Lower leg skin (tissue), 3 donors: ENCODE results near the gene CSF1R.
"Not testable (repeated sequence)": the region's sequence is repeated elsewhere in the genome, so short reads cannot be mapped to it uniquely, and the experiment has no call there.

ENCODE experiments used
- POLR2A ChIP-seq, 2 donors: fragments of 450-650 bp; IDR thresholded peaks; one replicate each; pipeline ENCODE4 v1.6.1; 2016 to 2017; ENCODE audit warnings: antibody characterized with exemption in 2 of 2, mild to moderate bottlenecking in 1 of 2, moderate library complexity in 1 of 2
- TF ChIP-seq, protein P1 (sequence below), 3 donors: fragments of 450-650 bp; IDR thresholded peaks; one replicate each; pipeline ENCODE4 v1.5.1; 2016; ENCODE audit warnings: antibody characterized with exemption in 3 of 3, mild to moderate bottlenecking in 3 of 3, moderate library complexity in 2 of 3

GRCh38 chr5:150084754-150085153 is 1.6 kb downstream of the CSF1R start:
- TF ChIP-seq, protein P1, sequence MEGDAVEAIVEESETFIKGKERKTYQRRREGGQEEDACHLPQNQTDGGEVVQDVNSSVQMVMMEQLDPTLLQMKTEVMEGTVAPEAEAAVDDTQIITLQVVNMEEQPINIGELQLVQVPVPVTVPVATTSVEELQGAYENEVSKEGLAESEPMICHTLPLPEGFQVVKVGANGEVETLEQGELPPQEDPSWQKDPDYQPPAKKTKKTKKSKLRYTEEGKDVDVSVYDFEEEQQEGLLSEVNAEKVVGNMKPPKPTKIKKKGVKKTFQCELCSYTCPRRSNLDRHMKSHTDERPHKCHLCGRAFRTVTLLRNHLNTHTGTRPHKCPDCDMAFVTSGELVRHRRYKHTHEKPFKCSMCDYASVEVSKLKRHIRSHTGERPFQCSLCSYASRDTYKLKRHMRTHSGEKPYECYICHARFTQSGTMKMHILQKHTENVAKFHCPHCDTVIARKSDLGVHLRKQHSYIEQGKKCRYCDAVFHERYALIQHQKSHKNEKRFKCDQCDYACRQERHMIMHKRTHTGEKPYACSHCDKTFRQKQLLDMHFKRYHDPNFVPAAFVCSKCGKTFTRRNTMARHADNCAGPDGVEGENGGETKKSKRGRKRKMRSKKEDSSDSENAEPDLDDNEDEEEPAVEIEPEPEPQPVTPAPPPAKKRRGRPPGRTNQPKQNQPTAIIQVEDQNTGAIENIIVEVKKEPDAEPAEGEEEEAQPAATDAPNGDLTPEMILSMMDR (IDR thresholded peaks at IDR 0.05): not testable (repeated sequence)
- TF ChIP-seq POLR2A (IDR thresholded peaks at IDR 0.05): not testable (repeated sequence)
